Glutamatergic neuron (in vitro differentiated cells): ENCODE measurements around the gene ALKBH7. TPM values are rescaled to one million over a fixed set of nuclear protein-coding genes. Genes with fewer than 3 reads are reported as not detected.

ENCODE experiments used
- DNase-seq: peaks from one replicate; pipeline ENCODE4 v3.0.0; 2022
- H3K27ac Mint-ChIP-seq: one replicate; pipeline ENCODE4 v1.8.0; 2020; ENCODE audit warnings: mild to moderate bottlenecking, mixed read lengths, inconsistent platforms; ENCODE audit not compliant: unreplicated experiment
- H3K27me3 Mint-ChIP-seq: one replicate; pipeline ENCODE4 v1.8.0; 2020; ENCODE audit warnings: mild to moderate bottlenecking, moderate library complexity, mixed read lengths, inconsistent platforms; ENCODE audit not compliant: unreplicated experiment
- H3K36me3 Mint-ChIP-seq: one replicate; pipeline ENCODE4 v1.8.0; 2020; ENCODE audit warnings: mild to moderate bottlenecking, mixed read lengths, inconsistent platforms; ENCODE audit not compliant: unreplicated experiment
- H3K4me1 Mint-ChIP-seq: one replicate; pipeline ENCODE4 v1.8.0; 2020; ENCODE audit warnings: mild to moderate bottlenecking, low read depth, mixed read lengths, inconsistent platforms; ENCODE audit not compliant: unreplicated experiment
- H3K4me3 Mint-ChIP-seq: one replicate; pipeline ENCODE4 v1.8.0; 2020; ENCODE audit warnings: mild to moderate bottlenecking, mixed read lengths, inconsistent platforms; ENCODE audit not compliant: unreplicated experiment
- H3K9me3 Mint-ChIP-seq: one replicate; pipeline ENCODE4 v1.8.0; 2020; ENCODE audit warnings: mild to moderate bottlenecking, moderate library complexity, mixed read lengths, inconsistent platforms; ENCODE audit not compliant: unreplicated experiment
- CTCF ChIP-seq: fragments of 200-600 bp; sonication (generic); IDR thresholded peaks from one replicate; pipeline ENCODE4 v1.5.0; 2021; ENCODE audit not compliant: partially characterized antibody, unreplicated experiment
- total RNA-seq: library from RNA; stranded (reverse); fragmentation: NEBNext Ultra II Directional; extraction: Animal tissue kit (Norgen Biotek cat#: 25700); gene quantifications from one replicate; pipeline ENCODE4 v1.2.1, GENCODE V29; 2021; ENCODE audit not compliant: unreplicated experiment

ALKBH7 gene
- total RNA-seq, 1 donor from 2014 or later = 66.8 TPM

- Mint-ChIP-seq H3K36me3 (peaks cover 6% of the 10 kb centered on the region), H3K9me3 (peaks cover 9% of the 10 kb centered on the region), H3K4me1 (peaks cover 2% of the 10 kb centered on the region), H3K27ac (no peak within 1 kb of the TSS), H3K4me3 (no peak within 1 kb of the TSS), H3K27me3 (peaks cover 3% of the 10 kb centered on the region)
- no peak for TF ChIP-seq CTCF
- DNase-seq = no peak
Measured at GRCh38 chr19:6375411-6376010, 2.9 kb downstream of the ALKBH7 start, which contains the start of gene PSPN. Gene PSPN, minus strand, starts transcription at chr19:6375933. Its CDS starts 84 bp downstream, at chr19:6375849.

GRCh38 chr19:6376512-6377190 lies 4.1 kb downstream of the ALKBH7 start:
- peaks cover 9% of the 10 kb centered on the region for H3K9me3 Mint-ChIP-seq
- H3K27ac Mint-ChIP-seq = no peak overlapping the region
- H3K27me3 Mint-ChIP-seq = peaks cover 3% of the 10 kb centered on the region
- H3K4me1 Mint-ChIP-seq = peaks cover 2% of the 10 kb centered on the region
- no peak overlapping the region for H3K4me3 Mint-ChIP-seq
- DNase-seq = no peak
- peaks cover 6% of the 10 kb centered on the region for H3K36me3 Mint-ChIP-seq
- no peak for TF ChIP-seq CTCF

GRCh38 chr19:6378041-6378440 lies 5.4 kb downstream of the ALKBH7 start:
- H3K27ac Mint-ChIP-seq = no peak overlapping the region
- no peak for TF ChIP-seq CTCF
- H3K9me3 Mint-ChIP-seq = peaks cover 2% of the 10 kb centered on the region
- peaks cover 6% of the 10 kb centered on the region for H3K36me3 Mint-ChIP-seq
- no peak overlapping the region for H3K4me3 Mint-ChIP-seq
- no peaks in the 10 kb centered on the region for H3K27me3 Mint-ChIP-seq
- no peak for DNase-seq
- H3K4me1 Mint-ChIP-seq = no peaks in the 10 kb centered on the region

GRCh38 chr19:6378486-6378885 lies 5.9 kb downstream of the ALKBH7 start:
- no peak overlapping the region for H3K4me3 Mint-ChIP-seq
- no peaks in the 10 kb centered on the region for H3K4me1 Mint-ChIP-seq
- no peak for DNase-seq
- no peak for TF ChIP-seq CTCF
- H3K27ac Mint-ChIP-seq = no peak overlapping the region
- H3K36me3 Mint-ChIP-seq = peaks cover 6% of the 10 kb centered on the region
- H3K27me3 Mint-ChIP-seq = no peaks in the 10 kb centered on the region
- H3K9me3 Mint-ChIP-seq = peaks cover 2% of the 10 kb centered on the region

- Mint-ChIP-seq H3K36me3 (peaks cover 6% of the 10 kb centered on the region), H3K9me3 (no peaks in the 10 kb centered on the region), H3K27ac (no peak overlapping the region), H3K27me3 (no peaks in the 10 kb centered on the region), H3K4me1 (no peaks in the 10 kb centered on the region), H3K4me3 (no peak overlapping the region)
- no peak for TF ChIP-seq CTCF
- DNase-seq = no peak
Measured at GRCh38 chr19:6379744-6380143, 7.2 kb downstream of the ALKBH7 start.
